Type B pancreatic cell (in vitro differentiated cells): ENCODE data around the gene FLOT1. TPM values are rescaled to one million over a fixed set of nuclear protein-coding genes. Genes with fewer than 3 reads are reported as not detected.
"Not testable (repeated sequence)": the region's sequence is repeated elsewhere in the genome, so short reads cannot be mapped to it uniquely, and the experiment has no call there.

Experiments used
- DNase-seq: peaks from one replicate; pipeline ENCODE4 v3.0.0; 2021; ENCODE audit warnings: mixed read lengths; ENCODE audit not compliant: unreplicated experiment; ENCODE audit errors: extremely low spot score
- H3K27ac Mint-ChIP-seq: 2 replicates; pipeline ENCODE4 v1.8.0; 2021; ENCODE audit warnings: mild to moderate bottlenecking, mixed read lengths
- H3K27me3 Mint-ChIP-seq: 2 replicates; pipeline ENCODE4 v1.8.0; 2021; ENCODE audit warnings: mixed read lengths
- H3K36me3 Mint-ChIP-seq: 2 replicates; pipeline ENCODE4 v1.8.0; 2021; ENCODE audit warnings: mixed read lengths
- H3K4me1 Mint-ChIP-seq: one replicate; pipeline ENCODE4 v1.8.0; 2021; ENCODE audit warnings: mixed read lengths; ENCODE audit not compliant: unreplicated experiment
- H3K4me3 Mint-ChIP-seq: 2 replicates; pipeline ENCODE4 v1.8.0; 2021; ENCODE audit warnings: mild to moderate bottlenecking, mixed read lengths
- H3K9me3 Mint-ChIP-seq: 2 replicates; pipeline ENCODE4 v1.8.0; 2021; ENCODE audit warnings: mixed read lengths
- total RNA-seq: library from RNA; stranded (reverse); gene quantifications from 2 replicates; pipeline ENCODE4 v1.2.1, GENCODE V29; 2021; ENCODE audit warnings: low replicate concordance
- TF ChIP-seq, protein P1 (sequence below): fragments of 200-600 bp; sonication (generic); conservative IDR thresholded peaks from 2 replicates; pipeline ENCODE4 v1.5.0; 2021; ENCODE audit warnings: antibody characterized with exemption, mild to moderate bottlenecking

Gene FLOT1
- total RNA-seq, 1 donor from 2014 or later, result 94.8 TPM

DNA sequence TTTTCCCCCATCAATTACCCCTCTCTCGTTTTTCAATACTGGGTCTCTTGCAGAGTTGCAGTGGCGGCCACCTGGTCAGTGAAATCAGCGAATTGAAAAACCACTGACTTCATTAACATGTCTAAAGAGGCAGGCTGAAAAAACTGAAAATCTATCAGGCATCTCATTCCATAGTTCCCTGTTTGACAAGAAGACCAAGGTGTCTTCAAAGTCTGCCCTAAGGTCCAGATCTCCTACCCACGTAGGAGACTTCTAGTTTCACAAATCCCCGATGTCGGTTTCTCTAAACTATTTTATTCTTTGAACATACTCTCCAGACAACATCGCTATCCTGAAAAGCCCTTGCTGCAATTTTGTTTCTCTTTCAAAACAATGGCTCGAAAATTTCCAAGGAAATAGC, 23.1 kb downstream of the FLOT1 start:
- TF ChIP-seq, protein P1, sequence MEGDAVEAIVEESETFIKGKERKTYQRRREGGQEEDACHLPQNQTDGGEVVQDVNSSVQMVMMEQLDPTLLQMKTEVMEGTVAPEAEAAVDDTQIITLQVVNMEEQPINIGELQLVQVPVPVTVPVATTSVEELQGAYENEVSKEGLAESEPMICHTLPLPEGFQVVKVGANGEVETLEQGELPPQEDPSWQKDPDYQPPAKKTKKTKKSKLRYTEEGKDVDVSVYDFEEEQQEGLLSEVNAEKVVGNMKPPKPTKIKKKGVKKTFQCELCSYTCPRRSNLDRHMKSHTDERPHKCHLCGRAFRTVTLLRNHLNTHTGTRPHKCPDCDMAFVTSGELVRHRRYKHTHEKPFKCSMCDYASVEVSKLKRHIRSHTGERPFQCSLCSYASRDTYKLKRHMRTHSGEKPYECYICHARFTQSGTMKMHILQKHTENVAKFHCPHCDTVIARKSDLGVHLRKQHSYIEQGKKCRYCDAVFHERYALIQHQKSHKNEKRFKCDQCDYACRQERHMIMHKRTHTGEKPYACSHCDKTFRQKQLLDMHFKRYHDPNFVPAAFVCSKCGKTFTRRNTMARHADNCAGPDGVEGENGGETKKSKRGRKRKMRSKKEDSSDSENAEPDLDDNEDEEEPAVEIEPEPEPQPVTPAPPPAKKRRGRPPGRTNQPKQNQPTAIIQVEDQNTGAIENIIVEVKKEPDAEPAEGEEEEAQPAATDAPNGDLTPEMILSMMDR, result no peak
- peaks cover 4% of the 10 kb centered on the region for H3K9me3 Mint-ChIP-seq
- peak overlapping the region; percentile 97 for H3K27ac Mint-ChIP-seq
- no peak for DNase-seq
- H3K27me3 Mint-ChIP-seq, result peaks cover 11% of the 10 kb centered on the region
- peaks cover 35% of the 10 kb centered on the region for H3K4me1 Mint-ChIP-seq
- peaks cover 40% of the 10 kb centered on the region for H3K36me3 Mint-ChIP-seq
- peak overlapping the region; percentile 92 for H3K4me3 Mint-ChIP-seq

DNA sequence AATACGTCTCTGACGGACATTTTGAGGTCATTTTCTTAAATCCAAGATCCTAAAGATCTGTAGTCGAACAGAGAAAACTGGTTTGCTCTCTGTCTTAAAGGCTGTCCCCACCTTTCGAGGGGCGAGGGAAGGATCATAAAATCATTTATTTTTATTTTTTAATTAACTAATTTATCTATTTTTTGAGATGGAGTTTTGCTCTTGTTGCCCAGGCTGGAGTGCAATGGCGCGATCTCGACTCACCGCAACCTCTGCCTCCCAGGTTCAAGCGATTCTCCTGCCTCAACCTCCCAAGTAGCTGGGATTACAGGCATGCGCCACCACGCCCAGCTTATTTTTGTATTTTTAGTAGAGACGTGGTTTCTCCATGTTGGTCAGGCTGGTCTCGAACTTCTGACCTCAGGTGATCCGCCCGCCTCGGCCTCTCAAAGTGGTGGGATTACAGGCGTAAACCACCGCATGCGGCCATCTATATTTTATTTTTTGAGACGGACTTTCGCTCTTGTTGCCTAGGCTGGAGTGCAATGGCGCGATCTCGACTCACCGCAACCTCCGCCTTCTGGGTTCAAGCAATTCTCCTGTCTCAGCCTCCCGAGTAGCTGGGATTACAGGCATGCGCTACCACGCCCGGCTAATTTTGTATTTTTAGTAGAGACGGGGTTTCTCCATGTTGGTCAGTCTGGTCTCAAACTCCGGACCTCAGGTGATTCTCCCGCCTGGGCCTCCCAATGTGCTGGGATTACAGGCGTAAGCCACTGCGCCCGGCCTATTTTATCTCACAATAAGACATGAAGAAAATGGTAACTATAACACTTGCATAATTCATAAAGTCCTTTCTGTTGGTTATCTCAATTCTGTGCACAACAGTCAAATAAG, 24.4 kb downstream of the FLOT1 start:
- peaks cover 31% of the 10 kb centered on the region for H3K4me1 Mint-ChIP-seq
- H3K36me3 Mint-ChIP-seq, result peaks cover 39% of the 10 kb centered on the region
- peak overlapping the region; percentile 100 for H3K27ac Mint-ChIP-seq
- peak overlapping the region; percentile 97 for H3K4me3 Mint-ChIP-seq
- peaks cover 11% of the 10 kb centered on the region for H3K27me3 Mint-ChIP-seq
- H3K9me3 Mint-ChIP-seq, DNase-seq: not testable (repeated sequence)
- TF ChIP-seq, protein P1, result peak; percentile 24

DNA sequence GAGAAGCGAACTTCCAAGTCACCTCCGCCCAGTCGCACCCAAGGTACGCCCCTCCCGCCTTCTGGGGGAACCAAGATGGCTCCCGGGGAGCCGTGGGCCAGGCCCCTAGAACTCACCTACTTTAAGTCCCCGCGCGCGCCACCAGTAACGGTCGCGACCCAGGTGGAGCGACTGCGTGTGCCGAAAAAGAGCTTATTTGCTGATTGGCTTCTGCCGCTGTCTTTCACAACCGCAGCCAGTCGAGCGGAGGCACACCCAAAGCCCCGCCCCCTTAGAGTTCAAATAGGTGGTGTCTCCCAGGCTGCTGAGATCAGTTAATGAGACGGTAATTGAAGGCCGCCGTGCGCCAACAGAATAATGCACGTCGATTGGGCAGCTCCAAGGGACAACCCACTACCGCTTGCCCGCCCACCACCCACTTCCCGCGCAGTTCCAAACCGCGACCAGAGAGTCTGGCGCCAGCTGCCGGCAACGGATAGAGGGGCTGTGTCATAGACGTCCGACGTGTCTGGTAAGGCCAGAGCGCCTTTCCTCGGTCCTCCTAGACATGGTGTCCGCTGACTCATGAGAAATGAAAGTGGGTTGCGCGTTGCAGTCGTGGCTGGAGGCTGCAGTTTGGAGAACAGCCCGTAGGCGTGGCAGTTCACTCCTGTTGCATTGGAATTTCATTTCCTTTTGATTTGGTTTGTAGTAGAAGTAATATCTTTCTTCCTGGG, 25.2 kb downstream of the FLOT1 start, which contains the start of gene MDC1:
Gene MDC1, minus strand, starts transcription at position 153 of the 716 bp plus-strand sequence. CDS start 2,106 bp downstream, outside the sequence.
- Mint-ChIP-seq H3K27me3 (peaks cover 7% of the 10 kb centered on the region), H3K4me1 (peaks cover 25% of the 10 kb centered on the region), H3K9me3 (peaks cover 4% of the 10 kb centered on the region), H3K36me3 (peaks cover 39% of the 10 kb centered on the region), H3K27ac (peak within 1 kb of the TSS; percentile 100), H3K4me3 (peak within 1 kb of the TSS; percentile 97)
- TF ChIP-seq, protein P1, result peak; percentile 63
- DNase-seq, result peak; percentile 98

DNA sequence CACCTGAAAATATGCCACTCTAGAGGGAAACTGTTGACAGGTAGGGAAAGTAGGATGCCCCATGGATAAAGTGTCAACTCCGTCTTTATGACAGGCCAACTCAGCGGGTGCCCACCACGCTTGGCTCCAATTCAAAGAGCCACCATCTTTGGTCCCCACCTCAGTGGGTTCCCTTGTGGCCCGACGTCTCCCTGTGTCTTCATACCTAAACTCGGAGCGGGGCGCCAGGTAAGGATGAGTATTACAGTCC, 25.7 kb downstream of the FLOT1 start:
- Mint-ChIP-seq H3K4me3 (peak overlapping the region; percentile 97), H3K4me1 (peaks cover 25% of the 10 kb centered on the region), H3K9me3 (peaks cover 4% of the 10 kb centered on the region), H3K36me3 (peaks cover 41% of the 10 kb centered on the region), H3K27ac (peak overlapping the region; percentile 100), H3K27me3 (peaks cover 7% of the 10 kb centered on the region)
- TF ChIP-seq, protein P1, result no peak
- no peak for DNase-seq

DNA sequence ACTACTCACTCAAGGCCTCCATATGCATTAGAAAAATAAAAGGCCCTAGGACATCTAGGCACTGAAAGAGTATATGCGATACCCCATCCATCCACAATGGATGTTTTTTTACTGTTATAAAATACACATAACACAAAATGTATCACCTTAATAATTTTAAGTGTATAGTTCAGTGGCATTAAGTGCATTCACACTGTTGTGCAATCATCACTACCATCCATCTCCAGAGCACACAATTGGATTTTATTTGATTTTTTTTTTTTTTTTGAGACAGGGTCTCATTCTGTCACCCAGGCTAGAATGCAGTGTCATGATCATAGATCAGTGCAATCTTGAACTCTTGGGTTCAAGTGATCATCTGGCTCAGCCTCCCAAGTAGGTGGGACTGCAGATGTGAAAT, 28.2 kb downstream of the FLOT1 start:
- no peak for DNase-seq
- no peak overlapping the region for H3K4me3 Mint-ChIP-seq
- no peaks in the 10 kb centered on the region for H3K27me3 Mint-ChIP-seq
- TF ChIP-seq, protein P1, result no peak
- H3K27ac Mint-ChIP-seq, result no peak overlapping the region
- peaks cover 4% of the 10 kb centered on the region for H3K9me3 Mint-ChIP-seq
- H3K4me1 Mint-ChIP-seq, result peaks cover 21% of the 10 kb centered on the region
- H3K36me3 Mint-ChIP-seq, result peaks cover 41% of the 10 kb centered on the region
